ENCODE results near the gene KIF14.

KIF14 gene

GRCh38 chr1:200505257-200505656 lies 115.3 kb downstream of the KIF14 start:
- TF ChIP-seq CTCF (IDR thresholded peaks at IDR 0.05; ENCODE audit: low read depth, low read length, missing control alignments): no peak
- no peak overlapping the region for H3K27ac ChIP-seq
- in situ Hi-C loops (cut with HindIII; ENCODE audit: low pct_ligation_motif_present, low sequenced_read_pairs): no loop called here
- no peaks in the 10 kb centered on the region for H3K36me3 ChIP-seq (replicated peaks)
- no peak for DNase-seq
- no peaks in the 10 kb centered on the region for H3K27me3 ChIP-seq (replicated peaks)
- no peak overlapping the region for H3K4me3 ChIP-seq (ENCODE audit: low read depth, low read length)
